Psoas muscle (tissue), 8 donors: ENCODE results near the gene BLOC1S3. TPM values are rescaled to one million over a fixed set of nuclear protein-coding genes. Genes with fewer than 3 reads are reported as not detected.

Source experiments
- ATAC-seq, 4 donors: fragments of 200-7000 bp; cut with Tn5 transposase; one replicate each; pipeline ENCODE4 v1.9.1; 2020; ENCODE audit warnings: moderate library complexity in 3 of 4, mild to moderate bottlenecking in 2 of 4
- DNase-seq, 2 donors: peaks; one replicate each; pipeline ENCODE4 v3.0.0-alpha.2; 2020
- H3K27ac ChIP-seq: fragments of 200-600 bp; one replicate; pipeline ENCODE4 v1.8.0; 2022
- H3K27me3 ChIP-seq, 3 donors: fragments of 200-600 bp in 1 of 3; one replicate each; pipeline versions ENCODE4 v1.6.1 to v1.8.0; 2013 to 2022; ENCODE audit warnings: low read length in 2 of 3, mild to moderate bottlenecking in 2 of 3, moderate library complexity in 1 of 3; ENCODE audit not compliant: insufficient read depth in 3 of 3
- H3K36me3 ChIP-seq, 2 donors: fragments of 200-600 bp in 1 of 2; one replicate each; pipeline versions ENCODE4 v1.6.1 to v1.8.0; 2013 to 2022; ENCODE audit warnings: low read depth in 1 of 2, mild to moderate bottlenecking in 1 of 2, moderate library complexity in 1 of 2; ENCODE audit not compliant: insufficient read depth in 1 of 2
- H3K4me1 ChIP-seq: fragments of 200-600 bp; one replicate; pipeline ENCODE4 v1.8.0; 2022
- H3K4me3 ChIP-seq: fragments of 200-600 bp; one replicate; pipeline ENCODE4 v1.8.0; 2022; ENCODE audit warnings: mild to moderate bottlenecking
- H3K9me3 ChIP-seq: fragments of 200-600 bp; one replicate; pipeline ENCODE4 v1.8.0; 2022
- CTCF ChIP-seq: fragments of 200-600 bp; IDR thresholded peaks from one replicate; pipeline ENCODE4 v1.8.0; 2022; ENCODE audit warnings: antibody characterized with exemption
- WGBS, 3 donors: extraction: QIAGEN DNeasy Blood & Tissue Kit; methylation state at CpG; one replicate each; pipeline versions ENCODE4 v1.1.6 to v1.1.7; 2013; 5-methylcytosine and 5-hydroxymethylcytosine counted together
- intact Hi-C, 2 donors: fragments of 100-400 bp; cut with DNase I; formaldehyde crosslinking; loops; one replicate each; pipeline versions ENCODE4 v1.11.0 to v1.14.2; 2022
- polyA plus RNA-seq, 3 donors: library from polyadenylated mRNA; stranded (reverse); fragments of 200-250 nt; gene quantifications; one replicate each; pipeline ENCODE4 v1.2.3, GENCODE V29; 2013
- total RNA-seq, 4 donors: library from RNA; stranded (reverse); fragmentation: NEBNext Ultra II Directional in 2 of 4; extraction: Animal tissue kit (Norgen Biotek cat#: 25700) in 2 of 4; gene quantifications; one replicate each; pipeline versions ENCODE4 v1.2.1 to v1.2.4, GENCODE V29; 2021 to 2023
- donor health status: healthy with polysubstance abuse.
- donor health status: DM: no; HTN: no; CAD: no; lungs with moderate emphysema.
- donor health status: Bipolar disorder and iron deficiency.
- donor health status: healthy.
- donor health status: DM: yes; HTN: yes; CAD: no.
- donor health status: DM: no; HTN: no; CAD: no.
- donor health status: DM: no; HTN: no; CAD: no.
- donor health status: DM: yes; HTN: yes; CAD: no.

The BLOC1S3 gene
- total and polyA plus RNA-seq, 7 donors = 3.3 to 7.8 (median 5.5) TPM

GRCh38 chr19:45168767-45169351, 9.7 kb upstream of the BLOC1S3 start:
- no peaks in the 10 kb centered on the region for H3K4me1 ChIP-seq
- TF ChIP-seq CTCF = no peak
- DNase-seq (no peak), ATAC-seq (no peak)
- intact Hi-C loops = no loop called here
- H3K9me3 ChIP-seq = no peaks in the 10 kb centered on the region
- no peak overlapping the region for H3K4me3 ChIP-seq
- H3K27ac ChIP-seq = no peak overlapping the region
- WGBS, 3 donors = 84 to 92% (median 85%) methylated on average over 15 to 16 of the region's 16 CpGs
- H3K27me3 ChIP-seq = no peaks in the 10 kb centered on the region
- H3K36me3 ChIP-seq = no peaks in the 10 kb centered on the region

- TF ChIP-seq CTCF = no peak
- intact Hi-C loops = no loop called here
- Histone ChIP-seq H3K27me3 (no peaks in the 10 kb centered on the region), H3K27ac (no peak overlapping the region), H3K9me3 (no peaks in the 10 kb centered on the region), H3K4me3 (no peak overlapping the region), H3K4me1 (no peaks in the 10 kb centered on the region), H3K36me3 (no peaks in the 10 kb centered on the region)
- 92 to 95% (median 92%) methylated on average over 8 to 10 of the region's 10 CpGs for WGBS, 3 donors
- ATAC-seq (no peak), DNase-seq (no peak)
These were observed 9.0 kb upstream of the BLOC1S3 start for GRCh38 chr19:45169602-45170001.

- H3K27me3 ChIP-seq = no peaks in the 10 kb centered on the region
- no peaks in the 10 kb centered on the region for H3K4me1 ChIP-seq
- intact Hi-C loops = no loop called here
- no peak overlapping the region for H3K27ac ChIP-seq
- H3K36me3 ChIP-seq = no peaks in the 10 kb centered on the region
- WGBS, 3 donors = 79 to 86% (median 81%) methylated on average over 20 to 21 of the region's 21 CpGs
- ATAC-seq (no peak), DNase-seq (no peak)
- H3K9me3 ChIP-seq = no peaks in the 10 kb centered on the region
- no peak for TF ChIP-seq CTCF
- H3K4me3 ChIP-seq = no peak overlapping the region
These were observed 8.2 kb upstream of the BLOC1S3 start for GRCh38 chr19:45170146-45171106.

- no peak for DNase-seq
- H3K4me1 ChIP-seq = no peaks in the 10 kb centered on the region
- no peak overlapping the region for H3K27ac ChIP-seq
- no peak overlapping the region for H3K4me3 ChIP-seq
- intact Hi-C loops = no loop called here
- TF ChIP-seq CTCF = no peak
- H3K36me3 ChIP-seq = no peaks in the 10 kb centered on the region
- H3K27me3 ChIP-seq = no peaks in the 10 kb centered on the region
- WGBS, 3 donors = 64 to 71% (median 68%) methylated on average over 7 of the region's 7 CpGs
- no peak for ATAC-seq
- H3K9me3 ChIP-seq = no peaks in the 10 kb centered on the region
These were observed 7.4 kb upstream of the BLOC1S3 start for GRCh38 chr19:45171211-45171623.
